Measurements from ENCODE around the gene TRIM62. TPM values are rescaled to one million over a fixed set of nuclear protein-coding genes. Genes with fewer than 3 reads are reported as not detected.

The TRIM62 gene
- total and polyA plus RNA-seq, 2 experiments from 2014 or later = 2.5 to 4.2 TPM

DNA sequence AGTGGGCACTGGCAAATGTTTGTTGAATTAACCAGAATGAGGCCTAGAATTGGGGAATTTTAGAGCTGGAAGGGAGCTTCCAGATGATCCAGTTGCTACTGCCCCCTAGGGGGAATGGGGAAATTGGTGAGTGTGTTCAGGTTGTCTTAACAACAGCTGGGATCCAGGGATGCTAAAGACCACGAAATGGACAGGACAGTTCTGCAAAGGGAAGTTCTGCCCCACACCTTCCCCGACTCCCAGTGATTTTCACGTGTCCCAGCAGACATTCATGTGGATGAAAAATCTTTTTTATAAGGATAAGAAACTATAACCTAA, 33.9 kb downstream of the TRIM62 start:
- Histone ChIP-seq H3K27ac (no peak overlapping the region), H3K4me1 (ENCODE audit: insufficient read depth) (peaks cover 18% of the 10 kb centered on the region), H3K4me2 (no peak overlapping the region), H3K4me3 (no peak overlapping the region), H3K27me3 (no peaks in the 10 kb centered on the region), H3K9me3 (ENCODE audit: low read depth) (no peaks in the 10 kb centered on the region), H3K79me2 (no peaks in the 10 kb centered on the region), H4K20me1 (ENCODE audit: insufficient read depth, poor library complexity, severe bottlenecking) (no peaks in the 10 kb centered on the region), H2AFZ (no peak overlapping the region), H3K36me3 (replicated peaks; ENCODE audit: insufficient read depth, low read depth) (no peaks in the 10 kb centered on the region), H3K9me2 (replicated peaks; ENCODE audit: insufficient read depth) (no peaks in the 10 kb centered on the region)
- 65% methylated on average over 3 of the region's 3 CpGs for WGBS (ENCODE audit: low lambda C conversion rate, missing lambda C conversion rate)
- no peak for DNase-seq (ENCODE audit: low spot score)
- TF ChIP-seq EZH2phosphoT487 (IDR thresholded peaks at IDR 0.05; ENCODE audit: low read depth, severe bottlenecking, unreplicated experiment) = no peak
- TF ChIP-seq, protein P1, sequence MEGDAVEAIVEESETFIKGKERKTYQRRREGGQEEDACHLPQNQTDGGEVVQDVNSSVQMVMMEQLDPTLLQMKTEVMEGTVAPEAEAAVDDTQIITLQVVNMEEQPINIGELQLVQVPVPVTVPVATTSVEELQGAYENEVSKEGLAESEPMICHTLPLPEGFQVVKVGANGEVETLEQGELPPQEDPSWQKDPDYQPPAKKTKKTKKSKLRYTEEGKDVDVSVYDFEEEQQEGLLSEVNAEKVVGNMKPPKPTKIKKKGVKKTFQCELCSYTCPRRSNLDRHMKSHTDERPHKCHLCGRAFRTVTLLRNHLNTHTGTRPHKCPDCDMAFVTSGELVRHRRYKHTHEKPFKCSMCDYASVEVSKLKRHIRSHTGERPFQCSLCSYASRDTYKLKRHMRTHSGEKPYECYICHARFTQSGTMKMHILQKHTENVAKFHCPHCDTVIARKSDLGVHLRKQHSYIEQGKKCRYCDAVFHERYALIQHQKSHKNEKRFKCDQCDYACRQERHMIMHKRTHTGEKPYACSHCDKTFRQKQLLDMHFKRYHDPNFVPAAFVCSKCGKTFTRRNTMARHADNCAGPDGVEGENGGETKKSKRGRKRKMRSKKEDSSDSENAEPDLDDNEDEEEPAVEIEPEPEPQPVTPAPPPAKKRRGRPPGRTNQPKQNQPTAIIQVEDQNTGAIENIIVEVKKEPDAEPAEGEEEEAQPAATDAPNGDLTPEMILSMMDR (IDR thresholded peaks at IDR 0.05; ENCODE audit: poor library complexity) = peak; percentile 21

DNA sequence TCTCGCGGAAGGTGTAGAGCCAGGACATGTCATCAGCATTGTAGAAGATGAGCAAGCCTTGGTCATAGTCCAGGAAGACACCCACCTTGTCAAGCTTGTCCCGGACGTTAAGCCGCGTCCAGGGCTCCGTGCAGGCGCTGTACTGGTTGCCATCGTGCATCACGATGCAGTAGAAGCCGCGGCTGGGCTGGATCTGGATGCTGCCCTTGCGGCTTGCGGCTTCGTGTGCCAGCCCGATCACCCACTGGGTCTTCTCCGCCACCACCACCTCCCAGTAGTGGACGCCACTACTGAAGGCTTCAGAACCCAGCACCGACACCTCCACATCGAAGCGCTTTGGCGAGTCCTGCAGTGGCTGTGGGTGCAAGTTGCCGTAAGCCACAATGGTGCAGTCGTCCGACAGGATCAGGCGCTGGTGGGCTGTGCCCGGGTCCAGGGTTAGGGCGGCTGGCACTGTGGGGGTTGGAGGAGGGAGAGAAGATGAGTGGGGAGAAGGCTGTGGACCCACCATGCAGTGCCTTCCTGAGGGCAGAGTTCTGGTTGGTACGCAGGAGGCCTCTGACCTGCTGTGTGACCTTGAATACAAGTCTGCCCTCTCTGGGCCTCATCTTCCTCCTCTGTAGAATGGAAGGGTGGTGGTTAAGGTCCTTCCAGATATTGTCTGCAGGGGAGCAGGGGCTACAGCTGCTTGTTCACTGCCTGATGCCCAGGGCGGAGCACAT, 34.4 kb downstream of the TRIM62 start:
- H3K4me2 ChIP-seq = no peak overlapping the region
- TF ChIP-seq, protein P1 (IDR thresholded peaks at IDR 0.05; ENCODE audit: poor library complexity) = no peak
- H3K27ac ChIP-seq = no peak overlapping the region
- H4K20me1 ChIP-seq (ENCODE audit: insufficient read depth, poor library complexity, severe bottlenecking) = no peaks in the 10 kb centered on the region
- no peaks in the 10 kb centered on the region for H3K9me3 ChIP-seq (ENCODE audit: low read depth)
- H3K9me2 ChIP-seq (replicated peaks; ENCODE audit: insufficient read depth) = no peaks in the 10 kb centered on the region
- H2AFZ ChIP-seq = no peak overlapping the region
- H3K4me1 ChIP-seq (ENCODE audit: insufficient read depth) = peaks cover 14% of the 10 kb centered on the region
- H3K4me3 ChIP-seq = no peak overlapping the region
- WGBS (ENCODE audit: low lambda C conversion rate, missing lambda C conversion rate) = 98% methylated on average over 30 of the region's 30 CpGs
- H3K27me3 ChIP-seq = no peaks in the 10 kb centered on the region
- H3K79me2 ChIP-seq = no peaks in the 10 kb centered on the region
- H3K36me3 ChIP-seq (replicated peaks; ENCODE audit: insufficient read depth, low read depth) = no peaks in the 10 kb centered on the region
- DNase-seq (ENCODE audit: low spot score) = no peak

DNA sequence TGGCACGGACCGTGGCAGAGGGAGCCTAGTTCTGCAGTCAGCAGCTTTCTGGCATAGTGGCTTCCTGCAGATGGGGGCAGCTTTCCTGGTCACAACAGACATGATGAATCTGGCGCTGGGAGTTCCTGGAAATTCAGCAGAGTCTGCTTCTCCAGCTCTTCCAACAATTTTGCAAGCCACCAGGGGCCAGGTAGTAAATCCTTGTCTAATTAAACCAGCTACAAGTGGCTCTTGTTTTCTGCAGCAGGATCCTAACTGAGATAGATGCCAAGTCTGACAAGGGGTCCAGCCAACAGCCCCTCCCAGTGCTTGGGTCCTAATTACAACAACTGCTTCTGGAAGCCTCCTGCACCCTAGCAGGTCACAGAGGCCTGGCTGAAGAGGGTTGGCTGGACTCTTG, 35.8 kb downstream of the TRIM62 start:
- no peak for DNase-seq (ENCODE audit: low spot score)
- Histone ChIP-seq H3K9me3 (ENCODE audit: low read depth) (no peaks in the 10 kb centered on the region), H3K27me3 (no peaks in the 10 kb centered on the region), H3K27ac (no peak overlapping the region), H3K36me3 (replicated peaks; ENCODE audit: insufficient read depth, low read depth) (no peaks in the 10 kb centered on the region), H3K4me3 (no peak overlapping the region), H3K9me2 (replicated peaks; ENCODE audit: insufficient read depth) (no peaks in the 10 kb centered on the region), H3K4me1 (ENCODE audit: insufficient read depth) (peaks cover 14% of the 10 kb centered on the region), H3K4me2 (no peak overlapping the region), H2AFZ (no peak overlapping the region), H3K79me2 (no peaks in the 10 kb centered on the region), H4K20me1 (ENCODE audit: insufficient read depth, poor library complexity, severe bottlenecking) (no peaks in the 10 kb centered on the region)
- TF ChIP-seq EZH2 (IDR thresholded peaks at IDR 0.05; ENCODE audit: borderline replicate concordance) = no peak
- TF ChIP-seq EZH2phosphoT487 (IDR thresholded peaks at IDR 0.05; ENCODE audit: low read depth, severe bottlenecking, unreplicated experiment) = no peak
- TF ChIP-seq, protein P1 (IDR thresholded peaks at IDR 0.05; ENCODE audit: poor library complexity) = no peak
- WGBS (ENCODE audit: low lambda C conversion rate, missing lambda C conversion rate) = 92% methylated on average over 3 of the region's 3 CpGs

DNA sequence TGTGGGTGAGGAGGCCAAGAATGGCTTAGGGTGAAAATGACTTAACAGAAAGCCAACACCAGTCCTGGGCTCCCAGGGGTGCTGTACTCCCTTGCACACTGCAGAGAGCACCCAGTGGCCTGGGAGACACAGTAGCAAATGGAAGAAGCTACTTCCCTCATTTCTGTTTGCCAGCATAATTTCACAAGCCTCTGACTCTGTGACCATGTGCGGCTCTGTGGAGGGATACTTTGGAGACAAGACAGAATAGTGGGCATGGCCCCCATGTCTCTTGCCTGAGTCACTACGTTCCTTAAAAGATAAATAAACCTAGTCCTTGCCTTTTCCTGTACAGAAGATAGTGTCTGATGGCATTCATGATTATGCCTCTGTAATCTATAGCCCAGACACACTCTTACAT, 38.1 kb downstream of the TRIM62 start:
- Histone ChIP-seq H2AFZ (no peak overlapping the region), H3K36me3 (replicated peaks; ENCODE audit: insufficient read depth, low read depth) (no peaks in the 10 kb centered on the region), H3K4me3 (no peak overlapping the region), H4K20me1 (ENCODE audit: insufficient read depth, poor library complexity, severe bottlenecking) (no peaks in the 10 kb centered on the region), H3K4me2 (no peak overlapping the region), H3K27ac (peak overlapping the region; percentile 16), H3K79me2 (no peaks in the 10 kb centered on the region), H3K9me2 (replicated peaks; ENCODE audit: insufficient read depth) (no peaks in the 10 kb centered on the region), H3K9me3 (ENCODE audit: low read depth) (no peaks in the 10 kb centered on the region), H3K27me3 (no peaks in the 10 kb centered on the region), H3K4me1 (ENCODE audit: insufficient read depth) (peaks cover 8% of the 10 kb centered on the region)
- no peak for DNase-seq (ENCODE audit: low spot score)
- TF ChIP-seq, protein P1 (IDR thresholded peaks at IDR 0.05; ENCODE audit: poor library complexity) = no peak
- TF ChIP-seq EZH2phosphoT487 (IDR thresholded peaks at IDR 0.05; ENCODE audit: low read depth, severe bottlenecking, unreplicated experiment) (no peak), EZH2 (IDR thresholded peaks at IDR 0.05; ENCODE audit: borderline replicate concordance) (no peak)
- WGBS (ENCODE audit: low lambda C conversion rate, missing lambda C conversion rate) = 70% methylated on average over 2 of the region's 2 CpGs

All from hepatocyte (in vitro differentiated cells).